Measurements from ENCODE around the gene VSIG10L2.

The VSIG10L2 gene

GRCh38 chr11:125967515-125967914, 21.7 kb downstream of the VSIG10L2 start:
- POLR2A ChIA-PET, result no interaction called here

GRCh38 chr11:125968354-125968753, 22.5 kb downstream of the VSIG10L2 start:
- peaks cover 3% of the 10 kb centered on the region; the same call in 1 of the 2 replicates for H3K4me1 ChIP-seq (ENCODE audit: control insufficient read depth, insufficient read depth, low read length)
- ChIA-PET CTCF (interaction anchor here (0.7 kb wide), 1 partner anchor 337 kb away, joined by 4 read pairs; no protein-coding TSS in a partner anchor), POLR2A (no interaction called here)
- no peaks in the 10 kb centered on the region for H3K9me3 ChIP-seq (ENCODE audit: control insufficient read depth, insufficient read depth, low read depth, low read length)
- peaks cover 0 to under 1% of the 10 kb centered on the region in 2 experiments; a peak in 1 of 3 replicates for H3K36me3 ChIP-seq (ENCODE audit: control insufficient read depth in 2 of 2, insufficient read depth in 1 of 2, low read length in 2 of 2)
- H3K27ac ChIP-seq (ENCODE audit: extremely low read depth, low read depth, low read length), result no peak overlapping the region
- H3K4me3 ChIP-seq (ENCODE audit: low read depth, low read length), result no peak overlapping the region
- TF ChIP-seq OSR2 (tag by site-specific recombination; IDR thresholded peaks at IDR 0.05) (peak; percentile 58; the same call in 1 of the 2 replicates), ZNF335 (tag by site-specific recombination; conservative IDR thresholded peaks at IDR 0.05) (0 out of 2 replicates have a peak, but pooled peaks have one; percentile 14), ZNF341 (tag by site-specific recombination; IDR thresholded peaks at IDR 0.05; ENCODE audit: low read depth) (no peak), ZNF449 (tag by site-specific recombination; IDR thresholded peaks at IDR 0.05) (0 out of 2 replicates have a peak, but pooled peaks have one; percentile 36), PRDM6 (tag by site-specific recombination; IDR thresholded peaks at IDR 0.05) (peak; percentile 96)

More at GRCh38 chr11:125967515-125967914, 21.7 kb downstream of the VSIG10L2 start:
- TF ChIP-seq ZNF830 (tag by site-specific recombination; IDR thresholded peaks at IDR 0.05; ENCODE audit: low read depth), result no peak
- peak; percentile 64; the same call in 1 of the 2 replicates for TF ChIP-seq ZNF121 (tag by site-specific recombination; IDR thresholded peaks at IDR 0.05)
- H3K4me3 ChIP-seq (ENCODE audit: low read depth, low read length), result no peak overlapping the region
- H3K9me3 ChIP-seq (ENCODE audit: control insufficient read depth, insufficient read depth, low read depth, low read length), result no peaks in the 10 kb centered on the region
- peaks cover 3% of the 10 kb centered on the region; the same call in 1 of the 2 replicates for H3K4me1 ChIP-seq (ENCODE audit: control insufficient read depth, insufficient read depth, low read length)
- H3K27ac ChIP-seq (ENCODE audit: extremely low read depth, low read depth, low read length), result no peak overlapping the region
- CTCF ChIA-PET, result interaction anchor here (1.0 kb wide), 1 partner anchor 14 kb away, joined by 4 read pairs; no protein-coding TSS in a partner anchor
- peaks cover 0 to 5% of the 10 kb centered on the region in 2 experiments; a peak in 1 of 3 replicates for H3K36me3 ChIP-seq (ENCODE audit: control insufficient read depth in 2 of 2, insufficient read depth in 1 of 2, low read length in 2 of 2)

GRCh38 chr11:125971618-125972017, 25.8 kb downstream of the VSIG10L2 start:
- no peak overlapping the region for H3K27ac ChIP-seq (ENCODE audit: extremely low read depth, low read depth, low read length)
- H3K36me3 ChIP-seq (ENCODE audit: control insufficient read depth in 2 of 2, insufficient read depth in 1 of 2, low read length in 2 of 2), result peaks cover 0 to 1% of the 10 kb centered on the region in 2 experiments; a peak in 1 of 3 replicates
- H3K4me1 ChIP-seq (ENCODE audit: control insufficient read depth, insufficient read depth, low read length), result peaks cover 3% of the 10 kb centered on the region; the same call in 1 of the 2 replicates
- CTCF ChIA-PET, result interaction anchor here (0.7 kb wide), 1 partner anchor 306 kb away, joined by 3 read pairs; no protein-coding TSS in a partner anchor
- TF ChIP-seq ZNF404 (tag by site-specific recombination; IDR thresholded peaks at IDR 0.05) (no peak), ZFP37 (tag by site-specific recombination; IDR thresholded peaks at IDR 0.05) (no peak), KLF10 (tag by site-specific recombination; IDR thresholded peaks at IDR 0.05) (no peak), ELK4 (IDR thresholded peaks at IDR 0.05; ENCODE audit: borderline replicate concordance, low read depth, low read length) (no peak), ZNF174 (tag by site-specific recombination; IDR thresholded peaks at IDR 0.05) (no peak), ZIC2 (tag by site-specific recombination; IDR thresholded peaks at IDR 0.05) (no peak), IKZF3 (tag by site-specific recombination; IDR thresholded peaks at IDR 0.05) (no peak), ZNF645 (tag by site-specific recombination; IDR thresholded peaks at IDR 0.05) (no peak), ZNF302 (tag by site-specific recombination; IDR thresholded peaks at IDR 0.05; ENCODE audit: low read depth) (no peak), RBAK (tag by site-specific recombination; IDR thresholded peaks at IDR 0.05) (no peak), KLF17 (tag by site-specific recombination; IDR thresholded peaks at IDR 0.05) (no peak), ZSCAN16 (tag by site-specific recombination; IDR thresholded peaks at IDR 0.05) (no peak)
- no peaks in the 10 kb centered on the region for H3K9me3 ChIP-seq (ENCODE audit: control insufficient read depth, insufficient read depth, low read depth, low read length)
- no peak overlapping the region for H3K4me3 ChIP-seq (ENCODE audit: low read depth, low read length)
- POLR2A ChIA-PET, result no interaction called here
